ENCODE data around the gene ZNFX1.

Gene ZNFX1

GRCh38 chr20:49276161-49276960, 1.5 kb downstream of the ZNFX1 start:
- no peak overlapping the region for H3K9ac ChIP-seq (ENCODE audit: low read length)

GRCh38 chr20:49275636-49276035, 2.2 kb downstream of the ZNFX1 start:
- H3K27me3 ChIP-seq (ENCODE audit: control insufficient read depth, insufficient read depth, low read length), result no peaks in the 10 kb centered on the region
- no peak overlapping the region for H3K9ac ChIP-seq (ENCODE audit: low read length)
- no peak overlapping the region for H3K4me3 ChIP-seq (ENCODE audit: low read length)
- no peak overlapping the region for H3K27ac ChIP-seq (ENCODE audit: low read length)
- peaks cover 38% of the 10 kb centered on the region for H3K36me3 ChIP-seq (ENCODE audit: control insufficient read depth, low read depth, low read length)
- peaks cover 7% of the 10 kb centered on the region for H3K4me1 ChIP-seq (ENCODE audit: control insufficient read depth, low read depth, low read length)
- peaks cover 6% of the 10 kb centered on the region for H3K9me3 ChIP-seq (ENCODE audit: control insufficient read depth, low read depth, low read length)

More at GRCh38 chr20:49276161-49276960, 1.5 kb downstream of the ZNFX1 start:
- Histone ChIP-seq H3K9me3 (ENCODE audit: control insufficient read depth, low read depth, low read length) (peaks cover 9% of the 10 kb centered on the region), H3K36me3 (ENCODE audit: control insufficient read depth, low read depth, low read length) (peaks cover 38% of the 10 kb centered on the region), H3K4me1 (ENCODE audit: control insufficient read depth, low read depth, low read length) (peaks cover 10% of the 10 kb centered on the region), H3K27ac (ENCODE audit: low read length) (no peak overlapping the region), H3K4me3 (ENCODE audit: low read length) (peak overlapping the region; percentile 100), H3K27me3 (ENCODE audit: control insufficient read depth, insufficient read depth, low read length) (no peaks in the 10 kb centered on the region)

- no peak overlapping the region for H3K4me3 ChIP-seq (ENCODE audit: low read length)
- H3K27ac ChIP-seq (ENCODE audit: low read length), result no peak overlapping the region
- peaks cover 3% of the 10 kb centered on the region for H3K9me3 ChIP-seq (ENCODE audit: control insufficient read depth, low read depth, low read length)
- no peak overlapping the region for H3K9ac ChIP-seq (ENCODE audit: low read length)
- peaks cover 7% of the 10 kb centered on the region for H3K4me1 ChIP-seq (ENCODE audit: control insufficient read depth, low read depth, low read length)
- H3K27me3 ChIP-seq (ENCODE audit: control insufficient read depth, insufficient read depth, low read length), result no peaks in the 10 kb centered on the region
- peaks cover 38% of the 10 kb centered on the region for H3K36me3 ChIP-seq (ENCODE audit: control insufficient read depth, low read depth, low read length)
Observed at GRCh38 chr20:49275216-49275615, 2.6 kb downstream of the ZNFX1 start.

GRCh38 chr20:49273696-49274277, 4.1 kb downstream of the ZNFX1 start:
- Histone ChIP-seq H3K4me3 (ENCODE audit: low read length) (no peak overlapping the region), H3K4me1 (ENCODE audit: control insufficient read depth, low read depth, low read length) (peaks cover 7% of the 10 kb centered on the region)

GRCh38 chr20:49272654-49273053, 5.2 kb downstream of the ZNFX1 start:
- Histone ChIP-seq H3K9ac (ENCODE audit: low read length) (no peak overlapping the region), H3K36me3 (ENCODE audit: control insufficient read depth, low read depth, low read length) (peaks cover 38% of the 10 kb centered on the region), H3K27ac (ENCODE audit: low read length) (no peak overlapping the region), H3K4me3 (ENCODE audit: low read length) (no peak overlapping the region), H3K4me1 (ENCODE audit: control insufficient read depth, low read depth, low read length) (peaks cover 7% of the 10 kb centered on the region), H3K27me3 (ENCODE audit: control insufficient read depth, insufficient read depth, low read length) (no peaks in the 10 kb centered on the region), H3K9me3 (ENCODE audit: control insufficient read depth, low read depth, low read length) (no peaks in the 10 kb centered on the region)

More at GRCh38 chr20:49273696-49274277, 4.1 kb downstream of the ZNFX1 start:
- peaks cover 35% of the 10 kb centered on the region for H3K36me3 ChIP-seq (ENCODE audit: control insufficient read depth, low read depth, low read length)
- H3K27me3 ChIP-seq (ENCODE audit: control insufficient read depth, insufficient read depth, low read length), result no peaks in the 10 kb centered on the region
- H3K9ac ChIP-seq (ENCODE audit: low read length), result no peak overlapping the region
- H3K27ac ChIP-seq (ENCODE audit: low read length), result no peak overlapping the region
- peaks cover 2% of the 10 kb centered on the region for H3K9me3 ChIP-seq (ENCODE audit: control insufficient read depth, low read depth, low read length)

- Histone ChIP-seq H3K4me1 (ENCODE audit: control insufficient read depth, low read depth, low read length) (no peaks in the 10 kb centered on the region), H3K27me3 (ENCODE audit: control insufficient read depth, insufficient read depth, low read length) (no peaks in the 10 kb centered on the region), H3K36me3 (ENCODE audit: control insufficient read depth, low read depth, low read length) (peaks cover 40% of the 10 kb centered on the region)
Observed at GRCh38 chr20:49270736-49271135, 7.1 kb downstream of the ZNFX1 start.

GRCh38 chr20:49270177-49270576, 7.7 kb downstream of the ZNFX1 start:
- Histone ChIP-seq H3K9me3 (ENCODE audit: control insufficient read depth, low read depth, low read length) (no peaks in the 10 kb centered on the region), H3K36me3 (ENCODE audit: control insufficient read depth, low read depth, low read length) (peaks cover 43% of the 10 kb centered on the region), H3K9ac (ENCODE audit: low read length) (no peak overlapping the region), H3K27ac (ENCODE audit: low read length) (no peak overlapping the region), H3K4me3 (ENCODE audit: low read length) (no peak overlapping the region), H3K4me1 (ENCODE audit: control insufficient read depth, low read depth, low read length) (no peaks in the 10 kb centered on the region), H3K27me3 (ENCODE audit: control insufficient read depth, insufficient read depth, low read length) (no peaks in the 10 kb centered on the region)

More at GRCh38 chr20:49270736-49271135, 7.1 kb downstream of the ZNFX1 start:
- H3K9me3 ChIP-seq (ENCODE audit: control insufficient read depth, low read depth, low read length), result no peaks in the 10 kb centered on the region
- H3K4me3 ChIP-seq (ENCODE audit: low read length), result no peak overlapping the region
- H3K9ac ChIP-seq (ENCODE audit: low read length), result no peak overlapping the region
- no peak overlapping the region for H3K27ac ChIP-seq (ENCODE audit: low read length)

GRCh38 chr20:49268600-49269365, 9.1 kb downstream of the ZNFX1 start:
- H3K9ac ChIP-seq (ENCODE audit: low read length), result no peak overlapping the region
- no peaks in the 10 kb centered on the region for H3K4me1 ChIP-seq (ENCODE audit: control insufficient read depth, low read depth, low read length)
- H3K27me3 ChIP-seq (ENCODE audit: control insufficient read depth, insufficient read depth, low read length), result no peaks in the 10 kb centered on the region
- no peak overlapping the region for H3K4me3 ChIP-seq (ENCODE audit: low read length)
- no peak overlapping the region for H3K27ac ChIP-seq (ENCODE audit: low read length)
- H3K36me3 ChIP-seq (ENCODE audit: control insufficient read depth, low read depth, low read length), result peaks cover 53% of the 10 kb centered on the region
- no peaks in the 10 kb centered on the region for H3K9me3 ChIP-seq (ENCODE audit: control insufficient read depth, low read depth, low read length)

GRCh38 chr20:49267327-49267726, 10.5 kb downstream of the ZNFX1 start:
- H3K4me1 ChIP-seq (ENCODE audit: control insufficient read depth, low read depth, low read length), result no peaks in the 10 kb centered on the region
- H3K27me3 ChIP-seq (ENCODE audit: control insufficient read depth, insufficient read depth, low read length), result no peaks in the 10 kb centered on the region
- H3K27ac ChIP-seq (ENCODE audit: low read length), result no peak overlapping the region
- H3K4me3 ChIP-seq (ENCODE audit: low read length), result no peak overlapping the region
- no peaks in the 10 kb centered on the region for H3K9me3 ChIP-seq (ENCODE audit: control insufficient read depth, low read depth, low read length)
- no peak overlapping the region for H3K9ac ChIP-seq (ENCODE audit: low read length)
- peaks cover 63% of the 10 kb centered on the region for H3K36me3 ChIP-seq (ENCODE audit: control insufficient read depth, low read depth, low read length)

GRCh38 chr20:49262444-49262843, 15.4 kb downstream of the ZNFX1 start:
- H3K4me1 ChIP-seq (ENCODE audit: control insufficient read depth, low read depth, low read length), result no peaks in the 10 kb centered on the region
- no peak overlapping the region for H3K9ac ChIP-seq (ENCODE audit: low read length)
- no peak overlapping the region for H3K4me3 ChIP-seq (ENCODE audit: low read length)
- peaks cover 47% of the 10 kb centered on the region for H3K36me3 ChIP-seq (ENCODE audit: control insufficient read depth, low read depth, low read length)
- no peaks in the 10 kb centered on the region for H3K9me3 ChIP-seq (ENCODE audit: control insufficient read depth, low read depth, low read length)
- no peak overlapping the region for H3K27ac ChIP-seq (ENCODE audit: low read length)
- no peaks in the 10 kb centered on the region for H3K27me3 ChIP-seq (ENCODE audit: control insufficient read depth, insufficient read depth, low read length)

- H3K36me3 ChIP-seq (ENCODE audit: control insufficient read depth, low read depth, low read length), result peaks cover 60% of the 10 kb centered on the region
- H3K27me3 ChIP-seq (ENCODE audit: control insufficient read depth, insufficient read depth, low read length), result no peaks in the 10 kb centered on the region
- no peak overlapping the region for H3K4me3 ChIP-seq (ENCODE audit: low read length)
- no peaks in the 10 kb centered on the region for H3K4me1 ChIP-seq (ENCODE audit: control insufficient read depth, low read depth, low read length)
- no peaks in the 10 kb centered on the region for H3K9me3 ChIP-seq (ENCODE audit: control insufficient read depth, low read depth, low read length)
- H3K27ac ChIP-seq (ENCODE audit: low read length), result no peak overlapping the region
- no peak overlapping the region for H3K9ac ChIP-seq (ENCODE audit: low read length)
Observed at GRCh38 chr20:49261173-49261572, 16.7 kb downstream of the ZNFX1 start.

Data from iPS-18a (cell line).